Left renal cortex interstitium (tissue), 4 donors: Measurements from ENCODE around the gene TALDO1. TPM values are rescaled to one million over a fixed set of nuclear protein-coding genes. Genes with fewer than 3 reads are reported as not detected.

Experiments used
- DNase-seq, 4 donors: peaks; one replicate each; pipeline ENCODE4 v3.0.0-alpha.2; 2013; ENCODE audit warnings: low read depth in 4 of 4, low spot score in 2 of 4, missing footprints in 1 of 4
- polyA plus RNA-seq, 4 donors: library from polyadenylated mRNA; unstranded; fragments of 120-200 nt; gene quantifications; one replicate each; pipeline ENCODE4 v1.2.1, GENCODE V29; 2013; ENCODE audit not compliant: insufficient read length in 4 of 4

Gene TALDO1
- polyA plus RNA-seq, 4 donors: 123 to 164 (median 136) TPM

- no peak for DNase-seq
Measured at GRCh38 chr11:782264-783174, 35.3 kb downstream of the TALDO1 start.

DNA sequence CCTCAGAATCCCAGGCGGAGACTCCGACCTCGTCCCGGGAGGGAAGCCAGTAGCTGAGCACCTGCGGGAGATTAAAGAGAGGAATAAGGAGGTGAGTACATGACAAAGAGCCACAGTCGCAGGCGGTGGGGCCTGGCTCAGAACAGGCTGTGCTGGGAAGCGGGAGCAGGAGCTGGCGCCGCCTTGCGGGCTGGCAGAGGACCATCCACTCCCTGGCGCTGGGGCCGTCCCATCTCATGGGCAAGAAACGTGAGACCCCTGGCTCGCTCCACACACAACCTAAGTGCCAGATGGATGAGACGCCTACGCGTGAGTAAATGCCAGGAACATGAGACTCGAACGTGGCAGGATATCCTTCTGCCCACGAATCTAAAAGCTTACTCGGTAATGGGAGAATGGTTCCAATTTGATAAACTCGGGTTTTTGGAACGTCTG, 36.3 kb downstream of the TALDO1 start:
- peak in 2 of 4 donors; percentile 59 to 67 for DNase-seq

- no peak for DNase-seq
Measured at GRCh38 chr11:786235-787083, 39.2 kb downstream of the TALDO1 start.

DNA sequence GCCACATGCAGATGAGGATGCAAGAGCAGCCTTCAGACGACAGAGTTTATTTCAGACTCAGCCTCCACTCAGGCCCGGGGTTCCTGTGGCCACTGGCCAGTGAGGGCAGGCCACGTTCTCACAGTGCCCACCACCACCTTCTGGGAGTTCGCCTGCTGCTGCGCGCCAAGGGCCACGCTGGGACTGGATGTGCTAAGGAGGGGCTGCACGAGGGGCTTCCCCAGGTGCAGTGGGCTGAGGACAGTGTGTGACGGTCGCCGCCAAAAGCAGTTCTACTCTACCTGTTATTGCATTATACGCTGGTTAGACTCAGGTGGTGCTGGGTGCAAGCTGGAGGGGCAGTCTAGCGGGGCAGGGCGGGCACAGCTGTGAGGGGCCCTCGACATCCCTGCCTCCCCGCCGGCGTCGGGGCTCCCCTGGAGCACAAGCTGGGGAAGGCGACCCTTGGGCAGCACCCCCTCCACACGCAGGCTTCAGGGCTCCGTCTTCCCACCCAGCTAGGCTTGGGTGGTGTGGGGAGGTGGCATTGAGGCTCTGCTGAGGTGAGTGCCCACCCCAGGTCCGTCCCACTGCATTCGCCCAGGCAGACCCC, 39.9 kb downstream of the TALDO1 start:
- DNase-seq: no peak

GRCh38 chr11:788009-788640, 40.9 kb downstream of the TALDO1 start:
- DNase-seq: no peak

DNA sequence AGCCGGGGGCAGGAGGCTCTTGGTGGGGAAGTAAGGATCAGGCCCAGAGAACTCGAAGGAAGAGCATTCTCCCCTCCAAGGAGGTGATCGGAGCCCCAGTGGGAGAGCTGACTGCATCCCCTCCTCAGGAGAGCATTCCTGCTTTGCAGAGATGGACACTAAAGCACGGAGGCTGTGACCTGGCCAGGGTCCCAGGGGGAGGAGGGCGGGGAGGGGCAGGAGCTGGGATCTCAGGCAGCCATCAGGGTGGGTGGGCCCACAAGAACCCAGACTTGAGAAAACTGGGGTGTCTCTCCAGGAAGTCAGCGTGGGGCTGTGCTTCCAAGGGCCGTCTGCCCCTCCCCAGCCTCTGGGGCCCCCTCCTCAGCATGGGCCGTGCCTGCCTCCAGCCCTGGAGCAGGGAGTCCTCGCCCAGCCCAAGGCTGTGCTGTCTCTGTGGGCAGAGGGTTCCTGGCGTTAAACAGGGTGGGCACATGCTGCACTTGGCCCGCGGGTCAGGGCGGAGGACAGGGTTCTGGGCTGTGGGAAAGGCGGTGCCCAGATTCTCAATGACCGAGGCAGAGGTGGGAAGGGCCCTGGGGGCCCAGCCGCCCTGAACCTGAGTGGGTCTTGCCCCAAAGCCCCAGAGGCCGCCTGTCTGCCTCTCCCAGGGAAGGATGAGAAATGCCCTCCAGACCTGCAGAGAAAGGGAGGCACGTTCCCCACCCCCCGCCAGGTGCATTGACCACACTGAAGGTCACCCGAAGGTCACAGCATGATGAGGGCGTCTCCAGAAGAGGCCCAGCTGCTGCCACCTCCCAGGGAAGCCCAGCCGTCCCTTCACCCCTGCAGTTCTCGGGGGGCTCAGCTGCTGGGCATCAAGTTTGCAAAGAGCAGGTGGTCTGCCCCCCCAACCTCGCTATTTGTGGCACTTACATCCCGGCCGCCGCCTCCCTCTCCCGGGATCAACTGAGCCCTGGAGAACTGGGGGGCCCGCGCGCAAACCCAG, 42.0 kb downstream of the TALDO1 start:
- no peak for DNase-seq

GRCh38 chr11:789943-790342, 42.7 kb downstream of the TALDO1 start, which contains the start of gene CEND1:
CEND1 (minus strand) TSS chr11:790090; CDS start chr11:788576, 1,514 bp downstream.
- DNase-seq: no peak

- DNase-seq: no peak
Measured at GRCh38 chr11:790721-791564, 43.7 kb downstream of the TALDO1 start.

DNA sequence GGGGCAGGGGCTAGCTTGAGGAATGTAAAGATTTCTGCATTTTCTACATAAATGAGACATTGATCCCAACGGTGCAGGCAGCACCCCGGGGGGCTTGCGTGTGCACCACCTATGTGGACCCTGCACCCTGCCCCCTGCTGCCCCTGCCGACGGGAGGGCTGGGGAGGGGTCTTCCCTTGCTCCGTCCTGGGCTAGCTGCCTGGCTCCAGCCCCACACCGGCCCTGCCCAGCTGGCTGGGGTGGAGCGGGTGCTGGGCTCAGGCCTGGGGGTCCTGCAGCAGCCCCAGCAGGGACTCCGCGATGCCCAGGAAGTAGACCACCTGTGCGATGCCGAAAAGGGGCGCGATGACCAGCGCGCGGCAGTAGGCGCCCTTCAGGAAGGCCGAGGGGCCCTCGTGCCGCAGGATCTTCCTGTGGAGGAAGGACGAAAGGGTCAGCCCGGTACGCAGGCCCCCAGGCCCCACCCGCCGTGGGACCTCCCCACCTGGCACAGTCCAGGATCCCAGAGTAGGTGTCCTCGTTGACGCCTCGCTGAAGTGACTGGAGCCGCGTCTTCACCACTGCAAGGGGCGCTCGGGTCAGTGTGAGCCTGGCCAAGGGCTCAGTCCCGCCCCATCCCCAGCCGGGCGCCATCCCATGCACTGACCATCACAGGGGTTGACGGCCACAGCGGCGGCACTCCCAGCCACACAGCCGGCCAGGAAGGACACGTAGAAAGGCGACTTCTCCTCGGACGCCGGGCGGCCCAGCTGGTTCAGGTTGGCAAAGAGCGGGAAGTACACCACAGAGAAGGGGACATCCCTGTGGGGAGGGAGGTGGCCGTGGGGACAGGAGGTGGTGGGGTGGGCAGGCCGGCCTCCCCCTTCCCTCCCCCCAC, 44.6 kb downstream of the TALDO1 start:
- no peak for DNase-seq

GRCh38 chr11:792535-792821, 45.2 kb downstream of the TALDO1 start:
- no peak for DNase-seq

DNA sequence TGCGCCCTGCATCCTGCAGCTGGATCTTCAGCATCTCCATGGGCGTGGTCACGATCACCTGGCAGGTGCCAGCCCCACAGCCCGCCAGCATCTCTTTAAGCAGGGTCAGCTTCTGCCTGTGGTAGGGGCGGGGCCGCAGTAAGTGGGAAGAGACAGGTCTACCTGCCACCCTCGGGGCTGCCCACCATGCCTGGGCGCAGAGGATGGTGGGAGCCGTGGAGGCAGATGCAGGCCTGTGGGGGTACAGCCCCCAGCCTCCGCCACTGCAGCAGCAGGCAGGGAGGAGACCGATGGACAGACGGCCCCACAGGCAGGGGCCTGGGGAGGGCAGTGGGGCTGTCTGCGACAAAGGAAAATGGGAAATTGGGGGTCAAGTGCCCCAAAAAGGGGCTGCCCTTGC, 45.6 kb downstream of the TALDO1 start:
- DNase-seq: no peak

- DNase-seq: no peak
Measured at GRCh38 chr11:793556-793955, 46.3 kb downstream of the TALDO1 start.

DNA sequence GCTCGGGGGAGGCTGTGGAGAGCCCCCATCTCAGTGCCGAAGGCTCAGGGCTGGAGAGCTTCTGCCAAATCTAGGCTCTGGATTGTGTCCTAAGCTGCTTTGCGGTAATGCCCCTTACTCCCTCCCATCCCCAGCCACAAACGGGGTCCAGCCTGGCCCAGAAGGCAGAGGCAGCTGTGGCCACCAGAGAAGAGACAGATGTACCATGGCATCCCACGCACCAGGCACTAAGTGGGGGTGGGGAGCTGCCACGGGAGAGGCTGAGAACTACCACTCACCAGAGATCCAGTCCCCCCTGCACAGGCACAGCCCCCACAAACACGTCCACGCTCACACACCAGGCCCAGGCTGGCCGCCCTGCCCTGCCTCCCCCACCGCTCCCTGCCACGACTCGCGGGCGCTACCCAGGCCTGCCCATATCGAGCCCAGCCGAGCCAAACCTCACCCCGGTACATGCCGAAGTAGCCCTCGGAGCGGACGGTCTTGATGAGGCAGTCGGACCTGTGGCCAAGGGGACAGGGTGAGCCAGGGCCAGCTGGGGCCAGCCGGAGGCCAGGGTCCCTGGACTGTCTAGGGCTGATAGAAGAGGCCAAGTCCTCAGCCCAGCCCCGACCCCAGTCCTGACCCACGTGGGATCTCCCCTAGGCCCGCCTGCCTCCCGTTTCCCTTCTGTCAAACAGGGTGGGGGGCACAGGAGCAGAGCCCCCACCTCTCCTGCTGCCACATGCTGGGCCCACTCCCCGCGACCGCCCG, 46.9 kb downstream of the TALDO1 start:
- DNase-seq: no peak

DNA sequence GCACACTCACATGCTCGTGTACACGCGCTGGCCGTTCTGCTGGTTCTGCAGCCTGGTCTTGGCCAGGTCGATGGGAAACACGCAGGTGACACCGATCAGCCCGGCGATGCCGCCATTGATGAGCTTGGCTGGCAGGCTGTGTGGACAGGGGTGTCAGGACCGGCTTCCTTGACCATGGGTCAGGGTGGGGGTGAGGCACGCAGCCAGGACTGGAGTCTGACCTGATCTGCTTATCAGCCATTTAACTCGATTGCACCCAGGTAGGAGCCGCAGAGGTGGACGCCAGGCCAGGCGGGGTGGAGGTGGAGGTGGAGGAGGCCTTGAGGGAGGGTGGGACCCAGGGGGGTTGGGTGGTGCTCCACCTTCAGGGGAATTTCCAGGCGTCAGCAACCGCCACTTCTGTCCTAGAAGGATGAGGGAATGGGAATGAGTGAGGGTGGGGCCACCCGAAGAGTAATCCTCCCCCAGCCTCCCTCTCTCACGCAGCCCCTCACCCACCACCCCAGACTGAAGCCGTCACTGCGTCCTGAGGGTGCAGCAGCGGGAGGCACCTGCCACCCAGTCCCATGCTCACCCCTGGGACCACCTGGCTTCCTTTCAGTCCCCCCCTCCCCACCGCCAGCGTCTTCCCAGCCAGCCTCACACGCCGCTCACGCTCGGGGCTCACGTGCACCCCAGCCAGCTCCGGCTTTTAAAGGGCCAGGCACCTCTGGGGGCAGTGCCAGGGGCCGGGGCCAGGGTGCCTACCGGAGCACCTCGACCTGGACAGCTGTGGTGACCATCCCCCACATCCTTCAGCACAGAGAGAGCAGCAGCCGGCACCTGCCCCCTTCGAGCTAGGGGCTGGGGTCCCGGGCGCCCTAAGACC, 47.7 kb downstream of the TALDO1 start:
- DNase-seq: no peak

DNA sequence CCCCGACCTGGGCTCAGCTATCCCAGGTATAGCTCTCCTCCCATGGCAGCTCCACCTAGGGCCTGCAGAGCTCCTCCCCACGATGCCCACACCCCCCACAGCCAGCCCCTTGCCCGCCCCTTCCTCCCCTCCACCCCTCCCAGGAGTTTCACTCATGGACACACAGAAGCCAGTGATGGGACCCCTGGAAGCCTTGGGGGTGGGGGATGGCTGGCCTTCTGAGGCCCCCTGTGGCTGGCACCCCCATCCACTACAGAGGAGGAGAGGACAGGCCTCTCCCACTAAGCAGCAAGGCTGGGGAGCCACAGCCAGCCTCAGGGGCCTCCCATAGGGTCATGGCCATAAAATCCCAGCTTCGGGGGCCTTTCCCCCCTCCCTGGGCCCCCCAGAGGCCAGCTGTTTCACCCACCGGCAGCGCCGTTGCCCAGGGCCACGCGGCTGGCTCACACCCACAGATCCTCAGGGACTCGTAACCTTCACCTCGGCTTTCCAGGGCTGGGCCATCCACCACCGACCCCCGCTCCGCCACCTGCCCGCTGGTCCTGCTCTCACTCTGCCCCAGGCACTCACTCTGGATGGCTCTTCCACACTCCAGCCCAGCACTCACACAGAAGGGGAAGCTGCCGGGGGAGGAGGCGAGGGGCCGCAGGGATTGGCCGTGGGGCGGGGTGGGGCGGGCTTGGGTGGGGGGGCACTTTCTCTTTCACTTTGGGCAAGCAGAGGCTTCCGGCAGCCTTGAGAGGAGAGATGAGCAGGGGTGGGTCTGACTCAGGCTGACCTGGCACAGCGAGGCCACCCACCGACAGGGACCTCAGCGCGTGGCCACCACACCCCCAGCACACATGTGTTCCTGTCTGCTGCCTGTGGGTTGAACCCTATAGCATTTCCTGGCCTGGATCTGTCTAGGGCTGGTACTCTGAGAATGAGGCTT, 48.6 kb downstream of the TALDO1 start:
- no peak for DNase-seq
